HL-60/S4 treated with retinoic acid at 250 ng/mL for 4 days and 3 days (cell line): ENCODE measurements around the gene LRBA.
"Not testable (repeated sequence)": the region's sequence is repeated elsewhere in the genome, so short reads cannot be mapped to it uniquely, and the experiment has no call there.

Source experiments
- in situ Hi-C: fragments of 300-500 bp; cut with MboI; formaldehyde crosslinking; loops from 2 replicates; pipeline ENCODE4 v1.7.0; 2022; ENCODE audit warnings: low sequenced_read_pairs

LRBA gene

DNA sequence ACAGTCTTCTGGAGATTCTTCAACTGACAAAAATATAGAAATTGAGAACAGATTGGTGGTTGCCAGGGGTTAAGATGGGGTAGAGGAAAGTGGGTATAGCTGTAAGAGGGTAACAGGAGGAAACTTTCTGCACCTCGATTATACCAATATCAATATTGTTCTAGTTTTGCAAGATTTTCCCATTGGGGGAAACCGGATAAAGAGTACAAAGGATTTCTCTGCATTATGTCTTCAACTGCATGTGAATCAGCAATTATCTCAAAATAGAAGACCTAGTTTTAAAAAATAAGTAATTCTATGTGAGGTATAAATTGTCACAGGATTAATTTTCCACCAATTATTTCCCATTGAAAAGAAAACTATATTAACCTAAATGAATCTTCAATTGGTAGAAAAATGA lies 65.7 kb downstream of the LRBA start:
- in situ Hi-C loops = no loop called here

DNA sequence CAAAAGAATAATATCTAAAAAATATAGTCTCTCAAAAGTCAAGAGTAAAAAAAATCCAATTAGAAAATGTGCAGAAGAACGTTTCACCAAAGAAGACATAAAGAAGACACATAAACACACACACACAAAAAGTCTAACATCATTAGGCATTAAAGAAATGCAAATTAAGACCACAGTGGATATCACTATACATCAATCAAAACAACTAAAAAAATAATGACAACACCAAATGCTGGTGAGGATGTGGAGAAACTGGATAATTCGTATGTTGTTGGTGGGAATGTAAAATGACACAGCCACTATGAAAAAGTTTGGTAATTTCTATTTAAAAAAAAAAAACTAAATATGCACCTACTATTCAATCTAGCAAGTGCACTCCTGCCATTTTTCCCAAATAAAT lies 66.4 kb downstream of the LRBA start:
- in situ Hi-C loops = no loop called here

DNA sequence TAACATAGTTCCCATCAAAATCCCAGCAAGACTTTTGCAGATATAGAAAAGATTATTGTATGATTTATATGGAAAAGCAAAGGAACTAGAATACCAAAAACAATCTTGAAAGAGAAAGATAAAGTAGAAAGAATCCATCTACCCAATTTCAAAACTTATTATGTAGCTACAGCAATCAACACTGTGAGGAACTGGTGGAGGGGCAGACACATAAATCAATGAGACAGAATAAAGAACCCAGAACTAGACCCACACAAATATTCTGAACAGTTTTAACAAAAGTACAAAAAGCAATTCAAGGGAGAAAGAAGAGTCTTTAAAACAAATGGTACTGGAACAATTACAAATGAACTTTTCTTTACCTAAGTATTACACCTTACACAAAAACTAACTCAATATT lies 67.0 kb downstream of the LRBA start:
- in situ Hi-C loops = no loop called here

DNA sequence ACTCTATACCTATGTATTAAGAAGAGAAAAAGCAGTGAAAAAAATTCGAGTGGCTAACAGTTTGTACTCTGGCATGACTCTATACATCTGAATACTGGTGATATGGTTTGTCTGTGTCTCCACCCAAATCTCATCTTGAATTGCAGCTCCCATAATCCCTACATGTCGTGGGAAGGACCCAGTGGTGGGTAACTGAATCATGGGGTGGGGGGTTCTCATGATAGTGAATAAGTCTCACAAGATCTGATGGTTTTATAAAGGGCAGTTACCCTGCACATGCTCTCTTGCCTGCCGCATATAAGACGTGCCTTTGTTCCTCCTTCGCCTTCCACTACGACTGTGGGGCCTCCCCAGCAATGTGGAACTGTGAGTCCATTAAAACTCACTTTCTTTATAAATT lies 70.4 kb downstream of the LRBA start:
- in situ Hi-C loops = no loop called here

DNA sequence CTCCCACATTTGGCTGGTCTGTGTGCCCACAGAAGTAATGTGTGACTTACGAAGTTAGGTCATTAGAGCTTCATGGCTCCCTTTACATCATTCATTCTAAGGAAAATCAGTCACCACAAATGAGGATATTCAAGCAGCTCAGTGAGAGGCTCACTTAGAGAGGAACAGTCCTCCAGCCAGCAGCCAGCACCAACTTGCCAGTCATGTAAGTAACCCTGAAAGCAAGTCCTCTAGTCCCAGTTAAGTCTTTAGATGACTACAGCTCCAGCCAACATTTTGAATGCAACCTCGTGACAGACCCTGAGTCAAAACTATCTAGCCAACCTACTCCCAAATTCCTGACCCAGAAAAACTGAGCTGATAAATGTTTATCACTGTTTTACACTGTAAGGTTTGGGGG lies 71.3 kb downstream of the LRBA start:
- in situ Hi-C loops = no loop called here

DNA sequence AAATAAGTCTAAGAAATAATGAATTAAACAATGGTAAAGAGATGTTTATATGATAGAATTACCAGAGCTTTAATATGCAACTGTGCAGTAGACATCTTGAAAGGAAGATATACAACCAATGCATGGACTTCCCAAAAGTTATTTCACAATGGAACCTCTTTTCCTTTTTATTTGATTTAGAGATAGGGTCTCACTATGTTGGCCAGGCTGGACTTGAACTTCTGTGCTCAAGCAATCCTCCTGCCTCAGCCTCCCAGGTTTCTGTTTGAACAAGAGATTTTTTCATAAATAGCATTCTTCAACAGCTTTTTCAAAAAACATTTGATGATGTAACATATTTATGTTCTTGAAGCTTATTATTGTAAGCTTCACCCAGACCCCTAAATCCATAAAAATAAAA lies 72.0 kb downstream of the LRBA start:
- in situ Hi-C loops = no loop called here

DNA sequence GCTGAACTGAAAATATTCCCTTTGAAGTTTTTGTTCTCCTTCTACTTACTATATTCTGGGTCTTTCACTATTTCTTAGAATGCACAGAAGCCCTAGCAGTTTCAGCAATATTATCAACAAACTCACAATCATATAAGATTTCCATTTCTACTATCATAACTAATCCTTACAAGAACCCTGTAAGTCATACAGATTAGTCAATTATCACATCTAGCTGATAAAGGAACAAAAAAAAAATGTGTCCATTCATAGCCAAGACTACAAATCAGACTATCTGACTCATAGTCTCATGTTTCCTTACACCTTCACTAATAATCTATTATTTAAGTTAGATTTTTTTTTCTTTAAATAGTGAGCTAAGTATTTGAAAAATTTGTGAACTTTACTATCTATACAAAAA lies 72.5 kb downstream of the LRBA start:
- in situ Hi-C loops = no loop called here

DNA sequence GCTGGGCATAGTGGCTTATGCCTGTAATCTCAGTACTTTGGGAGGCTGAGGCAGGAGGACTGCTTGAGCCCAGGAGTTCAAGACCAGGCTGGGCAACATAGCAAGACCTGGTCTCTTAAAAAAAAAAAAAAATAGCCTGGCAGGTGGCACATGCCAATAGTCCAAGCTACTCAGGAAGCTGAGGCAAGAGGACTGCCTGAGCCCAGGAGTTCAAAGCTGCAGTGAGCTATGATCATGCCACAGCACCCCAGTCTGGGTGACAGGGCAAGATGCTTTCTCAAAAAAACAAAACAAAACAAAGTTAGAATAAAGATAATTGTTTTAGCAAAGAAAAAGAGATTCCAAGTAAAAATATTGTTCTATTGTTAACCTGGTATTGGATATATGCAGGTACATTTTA lies 75.0 kb downstream of the LRBA start:
- in situ Hi-C loops = no loop called here

DNA sequence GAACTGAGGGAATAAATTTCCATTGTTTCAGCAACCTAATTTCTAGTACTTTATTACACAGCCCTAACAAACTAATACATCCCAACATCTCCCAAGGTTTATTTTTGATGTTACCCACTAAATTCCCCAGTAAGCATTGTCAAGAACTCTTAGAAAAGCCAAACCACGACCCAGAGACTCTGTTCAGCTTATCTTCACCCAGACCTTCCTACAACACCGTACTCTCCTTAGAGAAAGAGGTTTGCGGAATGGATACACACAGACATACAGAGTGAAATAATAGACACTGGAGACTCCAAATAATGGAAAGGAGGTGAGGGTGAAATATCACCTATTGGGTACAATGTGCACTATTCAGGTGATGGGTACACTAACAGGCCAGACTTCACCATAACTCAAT lies 75.6 kb downstream of the LRBA start:
- in situ Hi-C loops = no loop called here

DNA sequence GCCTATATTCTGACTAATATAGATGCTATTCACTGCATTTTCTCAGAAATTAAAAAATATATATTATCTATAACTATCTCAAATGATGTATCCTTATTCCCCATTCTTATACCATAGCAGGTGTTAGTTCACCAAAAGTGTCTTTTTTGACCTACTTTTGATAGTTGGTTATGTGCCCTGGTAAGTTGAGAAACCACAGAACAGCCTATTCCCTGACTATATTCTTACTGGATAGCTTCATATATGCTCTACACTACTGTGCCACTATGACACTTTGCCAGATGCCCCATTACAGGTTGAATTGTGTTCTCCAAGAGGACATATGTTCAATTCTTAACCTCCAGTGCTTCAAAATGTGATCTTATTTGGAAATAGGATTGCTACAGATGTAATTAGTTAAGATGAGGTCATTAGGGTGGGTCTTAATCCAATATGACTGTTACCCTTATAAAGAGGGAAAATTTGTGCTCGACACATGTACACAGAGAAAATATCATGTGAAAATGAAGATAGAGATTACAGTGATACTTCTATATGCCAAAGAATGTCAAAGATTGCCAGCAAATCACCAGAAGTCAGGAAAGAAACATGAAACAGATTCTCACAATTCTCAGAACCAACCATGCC lies 76.1 kb downstream of the LRBA start:
- in situ Hi-C loops = no loop called here

DNA sequence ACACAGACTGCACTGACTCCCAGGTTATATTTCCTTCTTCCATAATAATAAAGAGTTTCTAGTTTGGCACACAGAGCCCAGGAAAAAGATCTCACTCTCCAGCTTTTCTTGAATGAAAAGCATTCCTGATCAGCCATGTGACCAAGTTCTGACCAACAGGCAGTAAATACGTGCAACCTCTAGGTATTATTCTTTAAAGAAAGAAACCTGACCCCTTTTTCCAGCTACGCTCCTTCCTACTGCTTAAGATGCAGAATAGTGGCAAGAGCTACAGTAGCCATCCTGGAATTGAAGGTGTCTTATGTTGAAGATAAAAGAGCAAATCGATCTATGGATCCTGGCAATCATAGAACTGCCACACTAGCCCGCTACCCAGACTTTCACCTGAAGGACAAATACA lies 76.7 kb downstream of the LRBA start:
- in situ Hi-C loops = no loop called here

DNA sequence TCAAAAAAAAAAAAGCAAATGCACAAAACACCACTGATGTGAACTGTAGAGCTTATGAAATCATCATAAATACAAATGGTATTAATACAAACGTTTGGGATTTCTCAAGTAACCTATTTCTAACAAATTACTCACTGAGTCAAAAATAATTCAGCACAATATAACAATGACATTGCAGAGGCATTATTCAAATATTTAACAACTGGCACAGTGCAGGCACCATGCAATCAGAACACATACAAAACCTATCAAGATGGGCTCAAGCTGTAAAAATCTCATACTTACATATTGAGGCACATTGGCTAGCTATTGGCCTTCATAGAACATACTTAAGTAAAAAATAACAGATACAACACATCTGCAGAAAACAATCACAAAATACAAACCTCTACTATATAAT lies 81.1 kb downstream of the LRBA start:
- in situ Hi-C loops = no loop called here

DNA sequence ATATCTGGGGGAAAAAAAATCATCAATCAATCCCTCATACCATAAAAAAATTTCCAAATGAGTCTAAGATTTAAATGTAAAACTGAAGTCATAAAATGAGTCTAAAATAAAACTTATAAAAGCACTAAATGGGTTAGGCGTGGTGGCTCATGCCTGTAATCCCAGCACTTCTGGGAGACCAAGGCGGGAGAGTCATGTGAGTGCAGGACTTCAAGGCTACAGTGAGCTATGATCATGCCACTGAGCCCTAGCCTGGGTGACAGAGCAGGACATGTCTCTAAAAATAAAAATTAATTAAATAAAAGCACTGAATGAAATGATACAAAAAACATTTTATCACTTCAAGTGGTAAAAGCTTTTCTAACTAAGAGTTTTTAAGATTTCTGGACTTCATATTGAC lies 83.3 kb downstream of the LRBA start:
- in situ Hi-C loops = no loop called here

DNA sequence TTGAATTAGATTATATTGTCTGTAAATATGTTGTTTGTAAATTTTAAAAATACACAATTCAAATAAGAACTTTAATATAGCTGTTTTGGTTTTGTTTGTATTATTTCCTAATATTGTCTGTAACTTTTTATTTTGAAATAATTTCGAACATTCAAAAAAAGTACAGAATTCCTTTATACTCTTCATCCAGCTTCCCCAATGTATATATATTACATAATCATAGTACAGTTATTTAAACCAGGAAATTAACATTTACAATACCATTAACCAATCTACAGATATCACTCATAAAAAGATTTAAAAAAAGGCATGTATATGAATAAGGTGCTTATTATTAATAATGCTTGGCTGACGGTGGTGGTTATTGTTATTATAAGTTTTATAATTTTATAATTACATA lies 84.1 kb downstream of the LRBA start:
- in situ Hi-C loops = no loop called here

DNA sequence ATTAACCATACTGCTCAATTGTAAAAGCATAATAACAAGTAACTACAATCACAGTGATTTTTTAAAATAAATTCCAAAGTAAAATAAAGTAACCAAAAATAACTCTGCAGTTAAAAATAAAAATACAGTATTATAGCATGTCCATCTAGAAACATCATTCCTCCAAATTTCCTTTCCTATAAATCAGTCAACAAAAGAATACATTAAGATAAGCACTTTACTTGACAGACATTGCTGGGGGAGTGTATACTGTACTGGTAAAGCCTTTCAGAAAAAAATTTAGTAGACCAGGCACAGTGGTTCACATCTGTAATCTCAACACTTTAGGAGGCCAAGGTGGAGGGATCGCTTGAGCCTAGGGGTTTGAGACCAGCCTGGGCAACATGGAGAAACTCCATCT lies 91.1 kb downstream of the LRBA start:
- in situ Hi-C loops = no loop called here

DNA sequence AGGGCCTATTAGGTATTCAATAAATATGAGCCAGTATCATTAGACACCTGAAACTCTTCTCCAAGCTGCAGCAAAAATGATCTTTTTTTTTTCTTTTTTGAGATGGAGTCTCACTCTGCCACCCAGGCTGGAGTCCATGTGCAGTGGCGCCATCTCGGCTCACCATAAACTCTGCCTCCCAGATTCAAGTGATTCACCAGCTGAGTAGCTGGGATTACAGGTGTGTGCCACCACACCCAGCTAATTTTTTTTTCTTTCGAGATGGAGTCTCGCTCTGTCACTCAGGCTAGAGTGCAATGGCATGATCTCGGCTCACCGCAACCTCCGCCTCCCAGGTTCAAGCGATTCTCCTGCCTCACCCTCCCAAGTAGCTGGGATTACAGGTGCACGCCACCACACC lies 93.6 kb downstream of the LRBA start:
- in situ Hi-C loops = not testable (repeated sequence)

DNA sequence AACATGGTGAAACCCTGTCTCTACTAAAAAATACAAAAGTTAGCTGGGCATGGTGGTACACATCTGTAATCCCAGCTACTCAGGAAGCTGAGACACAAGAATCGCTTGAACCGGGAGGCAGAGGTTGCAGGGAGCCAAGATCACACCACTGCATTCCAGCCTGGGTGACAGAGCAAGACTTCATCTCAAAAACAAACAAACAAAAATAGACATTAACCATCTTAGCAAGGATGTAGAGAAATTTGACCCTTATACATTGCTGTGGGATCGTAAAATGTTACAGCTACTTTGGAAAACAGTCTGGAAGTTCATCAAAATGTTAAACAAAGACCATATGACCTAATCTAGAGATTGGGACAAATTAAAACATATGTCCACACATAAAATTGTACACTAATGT lies 96.5 kb downstream of the LRBA start:
- in situ Hi-C loops = not testable (repeated sequence)

DNA sequence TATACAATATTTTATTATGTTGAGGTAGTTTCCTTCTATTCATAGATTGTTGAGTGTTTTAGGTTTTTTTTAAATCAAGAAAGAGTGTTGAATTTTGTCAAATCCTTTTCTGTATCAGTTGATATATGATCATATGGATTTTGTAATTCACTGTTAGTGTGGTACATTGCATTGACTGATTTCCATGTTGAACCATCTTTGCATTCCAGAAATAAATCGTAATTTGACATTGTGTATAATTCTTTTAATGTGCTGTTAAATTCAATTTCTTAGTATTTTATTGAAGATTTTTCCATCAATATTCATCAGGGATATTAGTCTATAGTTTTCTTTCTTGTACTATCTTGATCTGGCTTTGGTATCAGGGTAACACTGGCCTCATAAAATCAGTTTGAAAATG lies 103.8 kb downstream of the LRBA start:
- in situ Hi-C loops = no loop called here

DNA sequence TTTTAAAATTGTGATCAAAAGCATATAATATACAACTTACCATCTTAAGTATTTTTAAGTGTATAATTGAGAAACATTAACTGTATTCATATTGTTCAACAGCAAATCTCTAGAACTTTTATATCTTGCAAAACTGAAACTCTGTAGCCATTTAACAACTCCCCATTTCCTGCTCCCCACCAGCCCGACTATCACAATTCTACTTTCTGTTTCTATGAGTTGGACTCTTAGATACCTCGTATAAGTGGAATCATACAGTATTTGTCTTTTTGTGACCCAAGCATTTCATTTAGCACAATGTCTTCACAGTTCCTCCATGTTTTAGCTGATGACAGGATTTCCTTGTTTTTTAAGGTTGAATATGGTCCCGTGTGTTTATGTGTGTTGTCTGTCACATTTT lies 106.0 kb downstream of the LRBA start:
- in situ Hi-C loops = no loop called here

DNA sequence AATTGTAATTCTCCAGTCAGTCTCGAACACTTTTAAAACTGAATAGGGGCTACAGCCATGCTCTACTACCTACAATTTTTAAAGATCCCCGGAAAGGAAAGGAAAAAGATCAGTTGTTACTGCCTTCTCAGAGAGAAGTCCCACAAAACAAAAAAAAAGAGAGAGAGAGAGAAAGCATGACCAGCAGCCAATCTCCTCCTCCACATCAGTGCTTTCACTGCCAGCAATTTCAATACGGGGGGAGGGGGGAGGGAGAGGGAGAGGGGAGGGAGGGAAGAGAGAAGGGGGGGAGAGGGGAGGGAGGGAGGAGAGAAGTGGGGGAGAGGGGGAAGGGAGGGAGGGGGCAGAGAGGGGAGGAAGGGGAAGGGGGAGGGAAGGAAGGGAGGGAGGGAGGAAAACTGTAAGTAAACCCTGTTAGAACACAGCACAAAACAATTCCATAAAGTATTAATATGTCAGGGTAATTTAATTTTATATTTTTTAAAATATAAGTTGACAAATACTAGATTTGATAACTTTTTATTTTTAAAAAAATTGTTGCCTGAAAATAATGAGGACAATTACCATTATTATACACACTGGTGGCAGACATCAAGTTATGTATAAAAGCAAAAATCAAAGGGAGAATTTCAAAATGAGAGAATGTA lies 108.0 kb downstream of the LRBA start:
- in situ Hi-C loops = no loop called here

DNA sequence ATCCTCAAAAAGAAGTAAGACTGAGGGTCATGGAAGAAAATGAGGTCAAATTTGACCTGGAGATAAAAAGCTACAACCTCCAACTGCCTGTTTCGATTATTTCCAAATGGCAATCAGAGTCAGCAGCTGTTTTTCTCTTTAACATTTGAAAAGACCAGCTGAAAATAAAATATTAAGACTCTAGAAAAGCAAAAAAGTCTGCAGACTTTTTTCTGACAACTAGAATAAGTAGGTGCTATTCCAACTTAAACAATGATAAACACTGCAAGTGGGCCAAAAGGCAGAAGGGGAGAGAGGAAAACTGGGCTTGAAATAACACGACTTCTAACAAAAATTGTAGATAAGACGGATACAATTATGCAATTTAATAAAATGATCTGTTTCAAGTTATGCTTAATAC lies 110.4 kb downstream of the LRBA start:
- in situ Hi-C loops = no loop called here

DNA sequence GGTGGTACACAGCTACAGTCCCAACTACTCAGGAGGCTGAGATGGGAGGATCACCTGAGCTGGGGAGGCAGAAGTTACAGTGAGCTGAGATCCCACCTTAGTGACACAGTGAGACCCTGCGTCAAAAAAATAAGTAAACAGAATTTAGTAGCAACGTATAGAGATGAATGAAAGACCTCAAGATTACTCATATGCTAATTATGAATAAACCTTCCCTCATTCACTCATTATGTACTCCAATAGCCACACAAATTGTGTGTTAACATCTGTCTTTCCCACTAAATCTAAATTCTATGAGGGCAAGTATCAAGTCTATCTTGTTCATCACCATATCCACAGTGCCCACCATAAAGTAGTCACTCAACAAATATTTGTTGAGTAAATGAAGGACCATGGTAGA lies 111.5 kb downstream of the LRBA start:
- in situ Hi-C loops = no loop called here

DNA sequence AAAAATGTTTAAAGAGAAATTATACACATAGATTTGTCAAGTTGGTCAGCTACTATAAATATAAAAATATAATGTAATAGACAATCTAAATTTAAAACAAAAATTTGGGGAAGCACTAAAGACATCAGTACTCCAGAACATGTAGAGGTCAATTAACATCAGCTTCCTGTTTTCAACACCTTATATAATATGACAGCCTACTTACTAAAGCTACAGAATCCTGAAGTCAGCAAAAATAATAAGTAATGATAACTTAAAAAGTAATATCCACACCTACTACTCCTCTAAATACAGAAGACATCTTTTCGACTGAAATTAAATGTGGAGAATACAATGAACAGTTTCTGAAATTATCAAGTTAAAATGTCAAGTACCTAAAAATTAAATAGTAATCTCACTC lies 118.6 kb downstream of the LRBA start:
- in situ Hi-C loops = no loop called here
